GM23248 (cell line): ENCODE measurements around the gene CACNA1B.

ENCODE experiments used
- EZH2 ChIP-seq: fragments of 200-600 bp; sonication (generic); IDR thresholded peaks from 2 replicates; pipeline ENCODE4 v1.6.1; 2018; ENCODE audit warnings: antibody characterized with exemption, mild to moderate bottlenecking; ENCODE audit not compliant: insufficient read depth, poor library complexity, severe bottlenecking
- EZH2phosphoT487 ChIP-seq: fragments of 200-600 bp; sonication (generic); IDR thresholded peaks from 2 replicates; pipeline ENCODE4 v1.6.1; 2018; ENCODE audit warnings: antibody characterized with exemption, moderate library complexity, mild to moderate bottlenecking, low read depth; ENCODE audit not compliant: insufficient read depth

DNA sequence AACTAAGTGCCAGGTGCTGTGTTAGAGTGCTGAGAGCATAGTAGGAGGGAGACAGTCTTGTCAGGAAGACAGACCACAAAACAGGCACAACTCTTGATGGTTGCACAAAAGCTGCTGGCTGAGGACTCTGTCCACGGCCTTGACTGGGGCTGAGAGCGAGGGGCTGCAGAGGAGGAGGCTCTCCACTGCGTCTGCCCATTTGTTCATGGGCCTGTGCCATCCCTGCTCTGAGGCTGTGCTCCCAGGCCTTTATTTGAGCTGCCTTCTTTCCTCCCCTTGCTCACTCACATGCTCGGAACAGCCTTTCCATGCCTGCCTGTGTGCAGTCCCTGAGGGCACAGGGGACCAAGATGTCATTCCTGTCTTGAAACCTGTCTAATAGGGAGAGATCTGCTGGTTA, 147.8 kb downstream of the CACNA1B start:
- TF ChIP-seq EZH2, result no peak
- no peak for TF ChIP-seq EZH2phosphoT487
